Right cardiac atrium (tissue), 5 donors: ENCODE data around the gene PHACTR2. TPM values are rescaled to one million over a fixed set of nuclear protein-coding genes. Genes with fewer than 3 reads are reported as not detected.

Experiments
- ATAC-seq, 2 donors: fragments of 200-7000 bp; cut with Tn5 transposase; one replicate each; pipeline versions ENCODE4 v1.8.0 to v1.9.1; 2020; ENCODE audit warnings: moderate library complexity in 2 of 2, mild to moderate bottlenecking in 1 of 2
- DNase-seq, 3 donors: peaks; one replicate each; pipeline ENCODE4 v3.0.0-alpha.2; 2020
- H3K27ac ChIP-seq: one replicate; pipeline ENCODE4 v1.5.1; 2013; ENCODE audit warnings: mild to moderate bottlenecking, low read length, control low read depth, moderate library complexity
- H3K27me3 ChIP-seq: one replicate; pipeline ENCODE4 v1.6.1; 2013; ENCODE audit not compliant: control insufficient read depth, insufficient read depth
- H3K4me1 ChIP-seq: one replicate; pipeline ENCODE4 v1.6.1; 2013; ENCODE audit warnings: low read length; ENCODE audit not compliant: control insufficient read depth, insufficient read depth
- H3K4me3 ChIP-seq: one replicate; pipeline ENCODE4 v1.5.1; 2013; ENCODE audit warnings: low read length, control low read depth
- H3K9me3 ChIP-seq: one replicate; pipeline ENCODE4 v1.6.1; 2013; ENCODE audit warnings: low read length; ENCODE audit not compliant: control insufficient read depth
- WGBS: extraction: QIAGEN DNeasy Blood & Tissue Kit; methylation state at CpG from one replicate; pipeline ENCODE4 v1.1.7; 2013; 5-methylcytosine and 5-hydroxymethylcytosine counted together
- intact Hi-C, 4 donors: fragments of 100-400 bp; cut with DNase I; formaldehyde crosslinking; loops; one replicate each; pipeline versions ENCODE4 v1.11.0 to v1.14.0; 2022 to 2023
- polyA plus RNA-seq: library from polyadenylated mRNA; stranded (reverse); fragments of 200-250 nt; gene quantifications from one replicate; pipeline ENCODE4 v1.2.3, GENCODE V29; 2013
- total RNA-seq, 4 donors: library from RNA; stranded (reverse); fragmentation: NEBNext Ultra II Directional; extraction: Animal tissue kit (Norgen Biotek cat#: 25700); gene quantifications; one replicate each; pipeline ENCODE4 v1.2.1, GENCODE V29; 2021
- donor health status: healthy with polysubstance abuse.
- donor health status: DM: no; HTN: yes; CAD: no.
- donor health status: DM: no; HTN: no; CAD: no.
- donor health status: DM: no; HTN: yes; CAD: no; lungs with severe emphysema.
- donor health status: DM: yes; HTN: yes; CAD: no.

Gene PHACTR2
- total and polyA plus RNA-seq, 5 donors, result 10.7 to 75.7 (median 49.7) TPM

DNA sequence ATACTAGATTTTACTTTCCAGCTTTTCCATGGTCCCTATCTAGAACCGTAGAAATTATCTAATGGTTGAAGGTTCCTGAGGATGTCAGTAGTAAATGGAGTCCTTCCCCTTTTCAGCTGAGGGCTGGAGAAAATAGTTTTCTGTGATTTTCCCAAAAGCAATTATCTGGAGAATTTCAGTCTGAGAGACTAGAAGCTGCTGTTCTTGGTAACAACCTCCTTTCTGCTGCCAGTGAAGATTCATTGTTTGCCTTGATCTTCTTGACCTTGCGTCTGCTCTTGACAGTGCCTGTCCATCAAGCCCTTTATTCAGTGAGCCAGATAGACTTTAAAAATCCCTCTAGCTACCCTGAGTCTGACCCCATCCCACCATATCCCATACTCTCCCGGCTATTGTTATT, 73.1 kb downstream of the PHACTR2 start:
- 54% methylated on average over 3 of the region's 3 CpGs for WGBS
- no peaks in the 10 kb centered on the region for H3K9me3 ChIP-seq
- H3K4me1 ChIP-seq, result peaks cover 6% of the 10 kb centered on the region
- no peak overlapping the region for H3K27ac ChIP-seq
- no peak for DNase-seq
- H3K27me3 ChIP-seq, result no peaks in the 10 kb centered on the region
- no peak overlapping the region for H3K4me3 ChIP-seq
- intact Hi-C loops, result no loop called here
- ATAC-seq, result no peak

DNA sequence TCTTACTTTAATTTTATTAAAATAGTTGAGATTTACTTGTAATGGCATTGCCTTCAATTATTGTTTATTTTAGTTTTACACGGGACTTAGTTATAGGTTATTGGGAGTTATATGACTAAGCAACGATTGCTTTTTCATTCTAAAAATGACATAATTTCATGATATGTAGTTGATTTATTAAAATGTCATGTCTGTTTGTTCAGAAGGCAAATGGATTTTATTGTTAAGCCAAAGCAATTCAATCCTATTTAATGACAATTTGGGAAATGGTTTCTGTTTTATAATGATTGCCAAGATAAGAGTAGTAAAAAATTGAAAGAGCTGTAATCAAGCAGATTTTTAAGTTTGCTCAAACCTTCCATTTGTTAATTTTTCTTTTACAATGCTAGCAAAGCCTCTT, 74.7 kb downstream of the PHACTR2 start:
- 82% methylated on average over 2 of the region's 2 CpGs for WGBS
- H3K27ac ChIP-seq, result no peak overlapping the region
- H3K4me1 ChIP-seq, result no peaks in the 10 kb centered on the region
- no peak for ATAC-seq
- no peak overlapping the region for H3K4me3 ChIP-seq
- intact Hi-C loops, result no loop called here
- DNase-seq, result no peak
- no peaks in the 10 kb centered on the region for H3K9me3 ChIP-seq
- no peaks in the 10 kb centered on the region for H3K27me3 ChIP-seq

DNA sequence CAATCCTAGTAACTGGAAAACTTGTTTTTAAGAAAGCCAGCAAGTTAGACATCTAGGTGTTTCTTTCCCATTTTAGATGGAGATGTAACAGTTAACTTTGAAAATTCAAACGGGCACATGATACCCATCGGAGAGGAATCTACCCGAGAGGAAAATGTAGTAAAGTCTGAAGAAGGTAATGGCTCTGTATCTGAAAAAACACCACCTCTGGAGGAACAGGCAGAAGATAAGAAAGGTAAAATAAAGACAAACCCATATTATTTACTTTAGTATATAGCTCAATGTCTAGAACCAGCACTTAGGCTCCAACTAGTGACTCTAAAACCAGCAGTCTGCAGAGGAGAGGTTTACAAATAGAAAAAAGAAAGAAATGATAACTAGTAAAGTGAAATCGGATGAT, 75.9 kb downstream of the PHACTR2 start:
- ATAC-seq (no peak), DNase-seq (no peak)
- Histone ChIP-seq H3K4me3 (no peak overlapping the region), H3K27me3 (no peaks in the 10 kb centered on the region), H3K27ac (no peak overlapping the region), H3K9me3 (no peaks in the 10 kb centered on the region), H3K4me1 (no peaks in the 10 kb centered on the region)
- intact Hi-C loops, result no loop called here
- WGBS, result 86% methylated on average over 4 of the region's 4 CpGs

DNA sequence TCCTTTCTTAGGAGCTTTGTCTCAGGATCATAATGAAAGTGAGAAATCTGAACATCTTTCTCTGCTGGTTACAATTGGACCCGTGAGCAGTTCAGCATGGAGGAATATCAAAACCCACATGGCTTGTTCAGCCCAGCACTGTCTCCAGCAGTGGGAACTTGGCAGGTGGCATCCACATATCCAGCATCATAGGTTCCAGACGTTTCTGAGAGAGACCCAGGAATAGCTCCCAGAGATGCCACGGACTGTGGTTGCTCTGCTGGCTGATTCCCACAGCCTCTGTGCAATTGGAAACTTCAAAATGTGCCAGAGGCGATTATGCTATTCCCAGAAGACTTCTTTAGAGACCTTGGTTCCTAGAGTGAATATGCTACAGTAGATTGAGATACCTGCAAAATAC, 76.4 kb downstream of the PHACTR2 start:
- H3K27me3 ChIP-seq, result no peaks in the 10 kb centered on the region
- no peak overlapping the region for H3K27ac ChIP-seq
- DNase-seq (no peak), ATAC-seq (no peak)
- H3K4me3 ChIP-seq, result no peak overlapping the region
- no peaks in the 10 kb centered on the region for H3K9me3 ChIP-seq
- intact Hi-C loops, result no loop called here
- 56% methylated on average over 4 of the region's 4 CpGs for WGBS
- H3K4me1 ChIP-seq, result no peaks in the 10 kb centered on the region

DNA sequence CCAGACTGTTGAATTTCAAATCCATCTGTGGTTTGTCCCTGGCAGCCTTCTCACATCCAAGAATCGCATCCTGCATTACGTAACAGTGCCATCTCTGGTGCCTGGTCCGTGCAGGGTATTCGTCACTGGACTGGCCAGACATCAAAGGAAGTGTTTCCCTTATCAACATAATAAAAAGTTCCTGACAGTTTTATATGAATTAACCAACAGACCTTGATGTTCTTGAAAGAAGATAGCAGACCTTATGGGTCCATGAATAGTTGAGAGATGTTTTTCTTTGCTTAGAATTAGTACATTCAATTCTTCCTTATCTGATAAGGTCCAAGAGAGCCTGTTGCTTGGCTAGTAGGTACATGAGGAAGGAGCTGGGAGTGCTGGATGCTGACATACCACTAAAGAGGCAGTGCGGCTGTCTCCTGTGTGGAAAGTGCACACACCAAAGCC, 77.6 kb downstream of the PHACTR2 start:
- DNase-seq, result no peak
- intact Hi-C loops, result no loop called here
- Histone ChIP-seq H3K27ac (no peak overlapping the region), H3K27me3 (no peaks in the 10 kb centered on the region), H3K9me3 (no peaks in the 10 kb centered on the region), H3K4me1 (no peaks in the 10 kb centered on the region), H3K4me3 (no peak overlapping the region)
- 49% methylated on average over 5 of the region's 5 CpGs for WGBS
- peak; percentile 36 to 69 for ATAC-seq

DNA sequence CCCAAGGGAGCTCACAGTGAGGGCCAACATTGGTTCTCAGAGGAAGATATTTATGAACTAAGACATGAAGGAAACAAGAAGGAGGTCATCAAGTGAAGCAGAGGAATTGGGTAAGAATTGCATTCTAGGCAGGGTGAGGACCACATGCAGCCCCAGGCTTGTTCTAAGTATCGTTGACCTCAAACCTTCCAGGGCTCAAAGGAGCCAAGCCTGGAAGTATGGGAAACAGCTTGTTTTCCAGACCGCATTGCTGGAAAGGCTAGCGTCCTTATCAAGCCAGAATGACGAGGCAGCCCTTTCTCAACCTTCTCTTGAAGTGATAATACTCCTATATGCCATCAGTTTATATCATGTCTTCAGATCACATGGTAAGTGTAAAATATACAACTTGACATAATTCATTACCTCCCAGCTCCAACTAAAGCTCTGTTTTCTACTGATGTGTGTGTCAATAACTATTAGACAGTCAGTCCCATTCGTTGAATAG, 79.6 kb downstream of the PHACTR2 start:
- H3K4me3 ChIP-seq, result no peak overlapping the region
- H3K27ac ChIP-seq, result no peak overlapping the region
- no peaks in the 10 kb centered on the region for H3K27me3 ChIP-seq
- H3K9me3 ChIP-seq, result no peaks in the 10 kb centered on the region
- H3K4me1 ChIP-seq, result no peaks in the 10 kb centered on the region
- ATAC-seq (no peak), DNase-seq (no peak)
- intact Hi-C loops, result no loop called here
- 91% methylated on average over 5 of the region's 5 CpGs for WGBS

DNA sequence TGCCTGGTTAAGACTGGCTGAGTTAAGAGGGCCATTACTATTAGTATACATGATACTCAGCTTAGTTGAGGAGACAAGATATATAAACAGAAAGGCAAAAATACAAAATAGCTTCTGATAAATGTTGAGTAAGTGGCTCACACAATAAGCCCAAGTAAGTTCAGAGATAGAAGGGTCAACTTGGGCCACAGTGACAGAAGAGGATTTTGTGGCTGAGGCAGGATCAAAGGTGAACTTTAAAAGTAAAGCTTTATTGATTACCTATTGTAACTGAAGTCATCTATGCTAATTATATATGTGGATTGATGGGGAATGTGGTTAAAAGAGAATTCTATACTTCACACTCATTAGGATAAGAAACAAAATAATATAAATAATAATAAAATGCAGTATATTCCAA, 80.8 kb downstream of the PHACTR2 start:
- ATAC-seq (no peak), DNase-seq (no peak)
- intact Hi-C loops, result no loop called here
- no peaks in the 10 kb centered on the region for H3K27me3 ChIP-seq
- H3K4me1 ChIP-seq, result no peaks in the 10 kb centered on the region
- no peak overlapping the region for H3K4me3 ChIP-seq
- no peak overlapping the region for H3K27ac ChIP-seq
- H3K9me3 ChIP-seq, result no peaks in the 10 kb centered on the region

DNA sequence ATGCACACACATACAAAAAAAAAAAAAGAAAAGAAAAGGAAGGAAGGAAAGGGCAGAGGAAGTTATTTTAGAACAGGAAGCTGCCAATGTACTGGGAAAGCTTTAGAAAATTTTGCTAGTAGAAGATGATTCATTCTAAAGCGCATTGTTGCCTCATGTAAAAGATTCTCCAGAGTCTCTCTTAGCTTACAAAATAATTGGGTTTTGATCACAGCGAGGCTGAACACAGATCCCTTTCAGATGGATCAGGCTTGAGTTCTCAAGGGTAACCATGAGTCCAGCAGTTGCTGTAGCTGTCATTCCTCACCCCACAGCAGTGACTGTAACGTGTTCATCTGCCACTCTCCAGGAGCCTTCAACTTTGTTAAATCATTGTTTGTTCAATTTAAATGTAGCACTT, 81.9 kb downstream of the PHACTR2 start:
- Histone ChIP-seq H3K27ac (no peak overlapping the region), H3K9me3 (no peaks in the 10 kb centered on the region), H3K4me3 (no peak overlapping the region), H3K4me1 (no peaks in the 10 kb centered on the region), H3K27me3 (no peaks in the 10 kb centered on the region)
- ATAC-seq, result peak in 1 of 2 donors; percentile 20
- no peak for DNase-seq
- WGBS, result 74% methylated on average over 3 of the region's 3 CpGs
- intact Hi-C loops, result no loop called here

DNA sequence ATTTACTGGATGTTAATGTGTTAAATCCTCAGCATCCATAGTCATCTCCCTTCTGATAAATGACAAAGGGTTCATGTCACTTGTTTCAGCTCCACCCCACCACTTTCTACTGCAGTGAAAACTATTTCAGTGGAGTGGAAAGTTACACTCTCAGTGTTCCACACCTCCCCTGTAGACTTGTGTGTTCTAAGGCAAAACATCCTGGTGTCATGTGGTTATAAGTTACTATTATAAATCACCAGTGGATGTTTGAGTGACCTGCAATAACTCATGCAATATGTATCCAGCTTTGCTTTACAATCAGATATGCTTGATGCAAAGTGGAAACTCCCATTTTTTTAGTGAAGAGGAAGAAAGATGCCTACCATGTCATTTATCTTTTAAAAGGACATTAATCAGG, 83.3 kb downstream of the PHACTR2 start:
- Histone ChIP-seq H3K27ac (no peak overlapping the region), H3K27me3 (no peaks in the 10 kb centered on the region), H3K9me3 (no peaks in the 10 kb centered on the region), H3K4me3 (no peak overlapping the region), H3K4me1 (no peaks in the 10 kb centered on the region)
- intact Hi-C loops, result no loop called here
- ATAC-seq (no peak), DNase-seq (no peak)

DNA sequence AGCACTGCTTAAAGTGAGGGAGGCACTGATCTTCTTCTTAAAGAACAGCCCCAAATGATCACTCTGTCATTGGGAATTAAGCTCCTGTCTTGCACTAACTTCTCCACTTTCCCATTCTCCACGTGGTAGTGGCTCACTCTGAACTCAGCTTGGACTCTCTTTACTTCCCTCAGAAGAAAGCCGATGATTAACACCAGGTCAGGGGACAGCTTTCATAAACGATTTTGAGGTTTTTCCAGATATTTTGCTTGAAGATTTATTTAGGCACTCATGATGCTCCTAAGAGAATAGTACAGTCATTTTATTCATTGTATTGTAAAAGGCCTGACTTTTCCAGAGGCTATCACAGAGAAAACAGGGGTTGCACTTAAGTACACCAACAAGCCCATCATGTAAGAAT, 84.4 kb downstream of the PHACTR2 start:
- 66% methylated on average over 3 of the region's 3 CpGs for WGBS
- intact Hi-C loops, result no loop called here

DNA sequence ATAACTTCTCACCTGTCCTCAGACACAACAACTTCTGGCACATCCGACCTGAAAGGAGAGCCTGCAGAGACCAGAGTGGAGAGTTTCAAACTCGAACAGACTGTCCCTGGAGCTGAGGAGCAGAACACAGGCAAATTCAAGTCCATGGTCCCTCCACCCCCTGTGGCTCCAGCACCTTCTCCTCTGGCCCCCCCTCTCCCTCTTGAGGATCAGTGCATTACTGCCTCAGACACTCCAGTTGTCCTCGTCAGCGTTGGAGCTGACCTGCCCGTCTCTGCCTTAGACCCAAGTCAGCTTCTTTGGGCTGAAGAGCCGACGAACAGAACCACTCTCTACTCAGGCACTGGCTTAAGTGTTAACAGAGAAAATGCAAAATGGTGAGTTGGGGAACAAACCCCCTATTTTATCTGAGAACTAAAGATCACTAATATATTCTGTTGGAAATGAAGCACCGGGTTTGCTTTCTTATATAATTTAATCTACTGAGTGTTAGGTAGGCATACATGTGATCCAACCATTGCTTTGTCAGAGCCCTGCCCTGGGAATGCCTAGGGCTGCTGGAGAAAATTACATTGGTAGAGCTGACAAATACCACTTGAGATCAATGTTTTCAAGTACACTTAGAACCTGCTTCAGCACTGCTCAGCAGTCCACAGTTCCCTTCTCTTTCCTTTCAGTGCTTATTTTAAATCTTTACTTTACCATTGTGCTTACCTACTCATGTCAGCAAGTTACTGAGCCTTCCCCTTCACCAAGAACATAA, 87.8 kb downstream of the PHACTR2 start:
- Histone ChIP-seq H3K4me1 (no peaks in the 10 kb centered on the region), H3K27me3 (no peaks in the 10 kb centered on the region), H3K27ac (no peak overlapping the region), H3K4me3 (no peak overlapping the region), H3K9me3 (no peaks in the 10 kb centered on the region)
- intact Hi-C loops, result no loop called here
- 95% methylated on average over 8 of the region's 8 CpGs for WGBS
- no peak for DNase-seq
- no peak for ATAC-seq

More for the DNA sequence above, 84.4 kb downstream of the PHACTR2 start:
- no peaks in the 10 kb centered on the region for H3K27me3 ChIP-seq
- H3K4me3 ChIP-seq, result no peak overlapping the region
- no peaks in the 10 kb centered on the region for H3K4me1 ChIP-seq
- H3K27ac ChIP-seq, result no peak overlapping the region
- H3K9me3 ChIP-seq, result no peaks in the 10 kb centered on the region
- DNase-seq (no peak), ATAC-seq (no peak)

DNA sequence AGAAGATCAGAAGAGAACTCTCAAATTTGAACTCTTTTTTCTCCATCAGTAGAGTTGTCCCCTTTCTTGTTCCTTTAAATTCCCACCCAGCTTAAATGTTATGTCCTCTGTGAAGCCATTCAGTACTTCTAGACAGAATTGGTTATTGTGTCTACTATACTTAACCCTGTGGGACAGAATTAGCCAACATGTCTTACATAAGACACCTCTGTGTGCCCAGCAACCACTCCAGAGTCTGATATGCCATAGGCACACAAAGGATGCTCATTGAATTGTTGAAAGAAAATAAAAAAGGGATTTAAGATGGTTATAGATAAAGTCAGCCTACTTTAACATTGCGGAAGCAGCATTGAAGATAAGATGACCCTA, 88.4 kb downstream of the PHACTR2 start:
- no peak overlapping the region for H3K4me3 ChIP-seq
- no peaks in the 10 kb centered on the region for H3K9me3 ChIP-seq
- H3K27me3 ChIP-seq, result no peaks in the 10 kb centered on the region
- WGBS, result 97% methylated on average over 1 of the region's 1 CpG
- DNase-seq (no peak), ATAC-seq (no peak)
- intact Hi-C loops, result no loop called here
- H3K27ac ChIP-seq, result no peak overlapping the region
- H3K4me1 ChIP-seq, result no peaks in the 10 kb centered on the region
